Thyroid gland (tissue), 4 donors: Measurements from ENCODE around the gene ACVR2A. TPM values are rescaled to one million over a fixed set of nuclear protein-coding genes. Genes with fewer than 3 reads are reported as not detected.

Source experiments
- DNase-seq, 2 donors: peaks; one replicate each; pipeline ENCODE4 v3.0.0-alpha.2; 2019
- H3K27ac ChIP-seq, 3 donors: fragments of 200-600 bp; sonication (generic); 1 replicate in 2 of 3; 2 replicates in 1 of 3; pipeline ENCODE4 v1.5.1; 2016 to 2019; ENCODE audit warnings: mild to moderate bottlenecking in 1 of 3, moderate library complexity in 1 of 3
- H3K27me3 ChIP-seq: fragments of 200-600 bp; sonication (generic); one replicate; pipeline ENCODE4 v1.5.1; 2019
- H3K36me3 ChIP-seq, 2 donors: fragments of 200-600 bp; sonication (generic); one replicate each; pipeline ENCODE4 v1.5.1; 2016 to 2019
- H3K4me1 ChIP-seq, 2 donors: fragments of 200-600 bp; sonication (generic); one replicate each; pipeline ENCODE4 v1.5.1; 2017 to 2019
- H3K4me3 ChIP-seq, 3 donors: fragments of 200-600 bp; sonication (generic); replicated peaks in 1 of 3; 1 replicate in 2 of 3; 2 replicates in 1 of 3; pipeline ENCODE4 v1.5.1; 2016; ENCODE audit warnings: mild to moderate bottlenecking in 1 of 3
- H3K9me3 ChIP-seq: fragments of 200-600 bp; sonication (generic); one replicate; pipeline ENCODE4 v1.5.1; 2017
- CTCF ChIP-seq, 6 experiments: fragments of 200-600 bp in 3 of 6; fragments of 450-650 bp in 3 of 6; sonication (generic) in 3 of 6; IDR thresholded peaks; one replicate each; pipeline ENCODE4 v1.5.1; 2016 to 2019; ENCODE audit warnings: antibody characterized with exemption in 6 of 6, mild to moderate bottlenecking in 2 of 6, inconsistent platforms in 1 of 6, moderate library complexity in 1 of 6
- POLR2A ChIP-seq, 2 donors: fragments of 450-650 bp; IDR thresholded peaks; one replicate each; pipeline ENCODE4 v1.6.1; 2017; ENCODE audit warnings: antibody characterized with exemption in 2 of 2, mild to moderate bottlenecking in 2 of 2, moderate library complexity in 1 of 2
- WGBS, 2 donors: methylation state at CpG; one replicate each; pipeline ENCODE4 v1.1.5; 2017; 5-methylcytosine and 5-hydroxymethylcytosine counted together
- intact Hi-C: fragments of 100-400 bp; cut with DNase I; formaldehyde crosslinking; loops from one replicate; pipeline ENCODE4 v1.15.1; 2023
- total RNA-seq, 4 donors: library from RNA; depleted of rRNA; stranded (reverse); fragments of >200 nt; gene quantifications; one replicate each; pipeline ENCODE4 v1.2.3, GENCODE V29; 2016

Gene ACVR2A
- total RNA-seq, 4 donors from 2014 or later: 18.4 to 34.9 (median 24.8) TPM

DNA sequence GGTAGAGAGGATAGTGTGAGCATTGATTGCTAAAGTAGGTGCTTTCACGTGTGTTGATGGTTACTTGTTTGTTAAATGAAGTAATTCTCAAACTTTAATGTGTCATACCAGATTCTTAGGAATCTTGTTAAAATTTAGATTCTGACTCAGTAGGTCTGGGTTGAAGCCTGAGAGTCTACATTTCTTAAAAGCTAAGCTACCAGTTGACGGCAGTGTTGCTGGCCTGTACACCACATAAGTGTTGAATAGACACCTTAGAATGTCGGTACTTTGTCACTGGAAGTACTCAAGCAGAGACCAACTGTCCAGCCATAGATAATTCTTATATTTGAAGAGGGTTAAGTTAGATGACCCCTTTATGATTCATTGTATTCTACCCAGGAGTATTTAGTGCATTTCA, 79.8 kb downstream of the ACVR2A start:
- intact Hi-C loops: no loop called here
- TF ChIP-seq CTCF (IDR thresholded peaks at IDR 0.05) (no peak), POLR2A (IDR thresholded peaks at IDR 0.05) (no peak)
- Histone ChIP-seq H3K9me3 (no peaks in the 10 kb centered on the region), H3K27ac (no peak overlapping the region), H3K4me1 (peaks cover 0 to 8% of the 10 kb centered on the region in 2 donors), H3K4me3 (no peak overlapping the region), H3K36me3 (peaks cover 0 to 6% of the 10 kb centered on the region in 2 donors), H3K27me3 (no peaks in the 10 kb centered on the region)
- DNase-seq: no peak
- 93 to 95% methylated on average over 3 of the region's 3 CpGs for WGBS, 2 donors

DNA sequence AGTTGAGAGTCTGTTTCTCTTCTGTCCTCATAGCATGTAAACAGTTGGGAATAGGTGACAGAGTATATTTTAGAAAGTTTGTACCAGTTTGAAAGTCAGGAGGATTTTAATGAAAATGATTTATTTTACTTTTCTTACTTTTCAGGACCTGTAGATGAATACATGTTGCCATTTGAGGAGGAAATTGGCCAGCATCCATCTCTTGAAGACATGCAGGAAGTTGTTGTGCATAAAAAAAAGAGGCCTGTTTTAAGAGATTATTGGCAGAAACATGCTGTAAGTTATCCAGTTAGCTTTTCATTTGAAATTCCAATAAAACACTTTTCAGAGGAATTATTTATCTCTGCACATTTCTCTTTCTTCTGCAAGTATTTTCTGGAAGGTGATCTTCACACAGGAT, 81.1 kb downstream of the ACVR2A start:
- peaks cover 0 to 9% of the 10 kb centered on the region in 2 donors for H3K36me3 ChIP-seq
- no peak for DNase-seq
- no peak for TF ChIP-seq CTCF (IDR thresholded peaks at IDR 0.05)
- TF ChIP-seq POLR2A (IDR thresholded peaks at IDR 0.05): no peak
- no peak overlapping the region for H3K4me3 ChIP-seq
- no peaks in the 10 kb centered on the region for H3K9me3 ChIP-seq
- intact Hi-C loops: no loop called here
- H3K27me3 ChIP-seq: no peaks in the 10 kb centered on the region
- no peak overlapping the region for H3K27ac ChIP-seq
- peaks cover 0 to 8% of the 10 kb centered on the region in 2 donors for H3K4me1 ChIP-seq

DNA sequence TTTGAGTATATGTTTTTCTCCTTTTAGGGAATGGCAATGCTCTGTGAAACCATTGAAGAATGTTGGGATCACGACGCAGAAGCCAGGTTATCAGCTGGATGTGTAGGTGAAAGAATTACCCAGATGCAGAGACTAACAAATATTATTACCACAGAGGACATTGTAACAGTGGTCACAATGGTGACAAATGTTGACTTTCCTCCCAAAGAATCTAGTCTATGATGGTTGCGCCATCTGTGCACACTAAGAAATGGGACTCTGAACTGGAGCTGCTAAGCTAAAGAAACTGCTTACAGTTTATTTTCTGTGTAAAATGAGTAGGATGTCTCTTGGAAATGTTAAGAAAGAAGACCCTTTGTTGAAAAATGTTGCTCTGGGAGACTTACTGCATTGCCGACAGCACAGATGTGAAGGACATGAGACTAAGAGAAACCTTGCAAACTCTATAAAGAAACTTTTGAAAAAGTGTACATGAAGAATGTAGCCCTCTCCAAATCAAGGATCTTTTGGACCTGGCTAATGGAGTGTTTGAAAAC, 82.3 kb downstream of the ACVR2A start:
- WGBS, 2 donors: 98 to 99% methylated on average over 4 of the region's 4 CpGs

GRCh38 chr2:147933931-147934330, 89.1 kb downstream of the ACVR2A start:
- Histone ChIP-seq H3K36me3 (peaks cover 0 to 4% of the 10 kb centered on the region in 2 donors), H3K4me1 (no peaks in the 10 kb centered on the region), H3K4me3 (no peak overlapping the region), H3K9me3 (no peaks in the 10 kb centered on the region), H3K27me3 (no peaks in the 10 kb centered on the region), H3K27ac (no peak overlapping the region)
- intact Hi-C loops: no loop called here
- no peak for TF ChIP-seq CTCF (IDR thresholded peaks at IDR 0.05)
- no peak for TF ChIP-seq POLR2A (IDR thresholded peaks at IDR 0.05)
- no peak for DNase-seq

More for the DNA sequence above, 82.3 kb downstream of the ACVR2A start:
- no peak overlapping the region for H3K4me3 ChIP-seq
- no peak for DNase-seq
- intact Hi-C loops: no loop called here
- no peak overlapping the region for H3K27ac ChIP-seq
- peaks cover 0 to 8% of the 10 kb centered on the region in 2 donors for H3K4me1 ChIP-seq
- TF ChIP-seq POLR2A (IDR thresholded peaks at IDR 0.05): no peak
- TF ChIP-seq CTCF (IDR thresholded peaks at IDR 0.05): no peak
- H3K36me3 ChIP-seq: peaks cover 0 to 9% of the 10 kb centered on the region in 2 donors
- no peaks in the 10 kb centered on the region for H3K27me3 ChIP-seq
- no peaks in the 10 kb centered on the region for H3K9me3 ChIP-seq

- Histone ChIP-seq H3K36me3 (peaks cover 0 to 4% of the 10 kb centered on the region in 2 donors), H3K9me3 (no peaks in the 10 kb centered on the region), H3K4me1 (peaks cover 0 to 7% of the 10 kb centered on the region in 2 donors), H3K27me3 (no peaks in the 10 kb centered on the region), H3K4me3 (no peak overlapping the region), H3K27ac (no peak overlapping the region)
- intact Hi-C loops: no loop called here
- WGBS, 2 donors: 78 to 93% methylated on average over 1 of the region's 1 CpG
- no peak for DNase-seq
- no peak for TF ChIP-seq CTCF (IDR thresholded peaks at IDR 0.05)
- TF ChIP-seq POLR2A (IDR thresholded peaks at IDR 0.05): no peak
These were observed 90.2 kb downstream of the ACVR2A start for GRCh38 chr2:147934881-147935620.
